ENCODE results near the gene MYCBP.
"Not testable (repeated sequence)": the region's sequence is repeated elsewhere in the genome, so short reads cannot be mapped to it uniquely, and the experiment has no call there.

MYCBP gene, protein sequence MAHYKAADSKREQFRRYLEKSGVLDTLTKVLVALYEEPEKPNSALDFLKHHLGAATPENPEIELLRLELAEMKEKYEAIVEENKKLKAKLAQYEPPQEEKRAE

DNA sequence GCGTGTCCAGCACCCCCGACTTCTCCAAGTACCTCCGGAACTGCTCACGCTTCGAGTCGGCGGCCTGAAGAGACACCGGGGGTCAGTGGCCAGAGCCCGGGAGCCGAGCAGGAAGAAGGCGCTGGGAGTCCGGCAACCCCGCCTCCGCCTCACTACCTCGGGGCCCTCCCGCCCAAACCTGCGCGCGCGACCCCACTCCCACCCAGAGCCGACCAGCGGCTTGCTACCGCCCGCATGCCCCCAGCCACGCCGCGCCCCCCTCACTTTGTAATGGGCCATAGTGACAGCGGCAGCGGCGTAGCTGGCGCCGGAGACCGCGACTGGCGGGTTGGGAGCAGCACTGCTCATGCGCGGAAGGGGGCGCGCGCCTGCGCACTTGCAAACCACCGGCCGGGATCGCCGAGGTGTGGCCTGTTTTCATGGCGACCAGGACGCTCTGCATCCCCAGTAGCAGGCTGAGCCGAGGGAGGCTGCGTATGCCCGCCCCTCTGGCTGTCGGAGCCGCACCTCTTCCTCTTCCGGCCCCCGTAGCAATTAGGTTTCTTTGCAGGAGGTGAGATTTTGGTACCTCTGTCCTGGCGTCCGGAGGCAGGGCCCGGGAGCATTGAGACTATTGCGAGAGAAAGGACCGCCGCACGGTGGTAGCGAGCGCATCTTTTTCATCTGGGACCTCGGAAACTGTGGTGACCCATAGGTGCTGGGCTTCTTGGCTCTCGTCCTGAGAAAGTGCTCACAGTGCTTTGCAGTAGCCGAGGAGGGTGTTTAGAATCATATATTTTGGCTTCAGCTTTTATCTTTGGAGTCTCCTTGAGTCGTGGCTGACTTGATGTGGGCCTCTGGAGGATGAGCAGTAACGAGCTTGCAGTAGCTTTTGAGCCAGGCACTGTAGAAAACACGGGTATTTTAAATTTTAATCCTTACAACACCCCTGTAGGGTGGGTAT, at the start of gene MYCBP:
MYCBP (minus strand) TSS at position 322 of the 943 bp plus-strand sequence; CDS start at position 279, 43 bp downstream.
- DNase-seq (ENCODE audit: extremely low read depth in 1 of 2, low read depth in 1 of 2): peak; percentile 89 to 94

- no peak for DNase-seq (ENCODE audit: extremely low read depth in 1 of 2, low read depth in 1 of 2)
These were observed 46.0 kb upstream of the MYCBP start for GRCh38 chr1:38919130-38919529.

- no peak for DNase-seq (ENCODE audit: extremely low read depth in 1 of 2, low read depth in 1 of 2)
These were observed 45.4 kb upstream of the MYCBP start for GRCh38 chr1:38918568-38918967.

GRCh38 chr1:38917772-38918171, 44.6 kb upstream of the MYCBP start:
- DNase-seq (ENCODE audit: extremely low read depth in 1 of 2, low read depth in 1 of 2): no peak

DNA sequence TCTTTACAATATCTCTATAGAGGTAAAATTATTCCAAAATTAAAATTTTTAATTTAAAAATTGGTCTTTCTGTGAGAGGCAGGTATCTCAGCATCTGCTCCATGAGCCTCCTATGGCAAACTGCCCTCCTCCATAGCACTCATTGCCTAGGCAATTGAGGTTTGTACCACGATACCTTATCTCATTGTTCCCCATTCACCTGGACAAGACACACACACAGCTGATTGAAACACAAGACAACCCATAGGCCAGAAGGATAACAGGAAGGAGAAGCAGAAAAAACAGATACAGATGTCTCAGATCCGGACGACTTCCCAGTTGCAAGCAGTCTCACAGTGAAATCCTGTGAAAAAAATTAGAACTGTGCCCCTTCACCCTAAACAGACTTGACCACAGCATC, 44.2 kb upstream of the MYCBP start:
- no peak for DNase-seq (ENCODE audit: extremely low read depth in 1 of 2, low read depth in 1 of 2)

- no peak for DNase-seq (ENCODE audit: extremely low read depth in 1 of 2, low read depth in 1 of 2)
These were observed 42.3 kb upstream of the MYCBP start for GRCh38 chr1:38915352-38915948.

GRCh38 chr1:38914908-38915307, 41.8 kb upstream of the MYCBP start:
- DNase-seq (ENCODE audit: extremely low read depth in 1 of 2, low read depth in 1 of 2): not testable (repeated sequence)

DNA sequence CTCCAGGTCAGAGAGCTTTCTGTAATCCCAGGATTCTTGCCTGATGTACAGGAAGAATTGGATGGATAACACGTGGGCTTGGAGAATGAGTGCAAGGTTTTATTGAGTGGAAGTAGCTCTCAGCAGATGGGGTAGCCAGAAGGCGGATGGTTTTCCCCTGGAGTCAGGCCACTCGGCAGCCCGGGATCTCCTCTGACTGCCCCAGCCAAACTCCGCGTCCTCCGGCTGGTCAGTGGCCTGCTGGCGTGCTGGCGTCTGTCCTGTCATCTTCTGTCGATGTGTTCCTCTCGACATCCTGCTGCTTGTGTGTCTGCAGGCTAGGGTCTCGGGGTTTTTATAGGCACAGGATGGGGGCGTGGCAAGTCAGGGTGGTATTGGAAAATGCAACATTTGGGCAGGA, 35.7 kb upstream of the MYCBP start:
- no peak for DNase-seq (ENCODE audit: extremely low read depth in 1 of 2, low read depth in 1 of 2)

- no peak for DNase-seq (ENCODE audit: extremely low read depth in 1 of 2, low read depth in 1 of 2)
These were observed 32.8 kb upstream of the MYCBP start for GRCh38 chr1:38905985-38906384.

- DNase-seq (ENCODE audit: extremely low read depth in 1 of 2, low read depth in 1 of 2): no peak
These were observed 26.4 kb upstream of the MYCBP start for GRCh38 chr1:38899560-38899959.

DNA sequence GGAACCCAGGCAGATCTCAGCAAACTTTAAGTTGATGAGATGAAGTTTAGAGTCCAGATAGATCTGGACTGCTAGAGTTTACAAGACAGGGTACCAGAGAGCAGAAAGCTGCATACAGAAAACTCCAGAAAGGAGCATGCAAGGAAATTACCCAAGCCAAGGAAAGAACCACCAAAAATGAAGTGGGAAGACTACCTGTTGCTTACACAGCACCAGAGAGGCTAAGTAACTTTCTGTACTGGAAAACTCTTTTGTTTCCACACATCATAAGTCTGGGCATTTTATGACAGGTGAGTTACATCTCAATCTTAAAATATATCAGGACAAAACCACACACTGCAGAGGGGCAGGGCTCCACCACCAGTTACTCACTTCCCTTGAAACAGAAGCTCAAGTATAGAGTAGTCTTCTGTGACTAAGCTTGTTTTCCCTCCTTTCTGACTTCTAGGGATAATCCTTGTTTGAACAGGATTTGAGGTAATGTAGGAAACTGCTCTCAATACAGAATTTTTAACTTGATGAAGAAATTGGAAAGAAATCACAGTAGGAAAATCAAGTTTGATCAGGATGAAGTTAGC, 25.6 kb upstream of the MYCBP start:
- DNase-seq (ENCODE audit: extremely low read depth in 1 of 2, low read depth in 1 of 2): no peak

- no peak for DNase-seq (ENCODE audit: extremely low read depth in 1 of 2, low read depth in 1 of 2)
These were observed 23.0 kb upstream of the MYCBP start for GRCh38 chr1:38896169-38896568.

- DNase-seq (ENCODE audit: extremely low read depth in 1 of 2, low read depth in 1 of 2): no peak
These were observed 19.8 kb upstream of the MYCBP start for GRCh38 chr1:38892976-38893375.

GRCh38 chr1:38891753-38892152, 18.6 kb upstream of the MYCBP start:
- no peak for DNase-seq (ENCODE audit: extremely low read depth in 1 of 2, low read depth in 1 of 2)

DNA sequence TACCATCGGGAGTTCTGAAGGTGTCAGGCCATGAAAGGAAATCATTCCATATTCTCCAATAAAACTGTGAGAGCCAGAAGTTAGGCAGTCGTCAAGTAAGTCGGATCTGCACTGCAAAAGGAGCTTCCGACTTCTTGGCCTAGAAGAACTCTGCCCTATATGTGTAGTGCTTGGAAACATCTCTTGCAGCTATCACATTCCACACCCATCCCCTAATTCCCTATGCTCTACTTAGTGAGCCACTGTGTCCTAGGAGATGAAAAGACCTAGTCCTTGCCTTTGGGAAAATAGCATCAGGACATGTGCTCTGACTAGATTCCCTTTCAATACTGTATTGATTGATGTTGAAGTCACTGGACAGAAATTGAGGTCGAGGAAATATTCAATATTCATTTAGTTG, 16.4 kb upstream of the MYCBP start:
- DNase-seq (ENCODE audit: extremely low read depth in 1 of 2, low read depth in 1 of 2): no peak

DNA sequence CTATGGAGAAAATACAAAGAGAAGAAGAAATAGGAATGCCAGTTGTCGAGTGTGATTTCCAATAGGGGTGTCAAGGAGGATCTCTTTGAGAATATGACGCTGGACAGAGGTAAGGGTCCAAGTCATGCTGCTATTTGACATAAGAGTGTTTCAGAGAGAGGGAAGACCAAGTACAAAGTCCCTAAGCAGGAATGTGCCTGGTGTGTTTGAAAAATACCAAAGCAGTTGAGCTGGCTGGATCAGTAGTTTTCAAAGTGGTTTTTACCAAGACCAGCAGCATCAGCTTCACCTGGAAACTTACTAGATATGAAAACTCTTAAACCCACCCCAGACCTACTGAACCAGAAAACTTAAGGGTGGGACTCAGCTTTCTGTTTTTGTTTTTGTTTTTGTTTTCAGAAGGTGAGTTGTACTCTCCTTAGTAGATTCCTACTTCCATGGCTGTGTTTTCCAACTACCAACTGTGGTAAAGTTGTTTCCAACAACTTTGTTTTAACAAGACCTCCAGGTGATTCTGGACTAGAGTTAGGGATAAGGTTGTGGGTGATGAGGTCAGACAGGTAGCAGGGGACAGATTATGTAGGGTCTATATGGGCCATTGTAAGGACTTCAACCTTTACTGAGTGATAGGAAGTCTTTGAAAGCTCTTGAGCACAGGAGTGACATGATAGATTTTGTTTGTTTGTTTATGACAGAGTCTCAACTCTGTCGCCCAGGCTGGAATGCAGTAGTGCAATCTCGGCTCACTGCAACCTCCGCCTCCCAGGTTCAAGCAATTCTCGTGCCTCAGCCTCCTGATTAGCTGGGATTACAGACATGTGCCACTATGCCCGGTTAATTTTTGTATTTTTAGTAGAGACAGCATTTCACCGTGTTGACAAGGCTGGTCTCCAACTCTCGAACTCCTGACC, 15.5 kb upstream of the MYCBP start:
- DNase-seq (ENCODE audit: extremely low read depth in 1 of 2, low read depth in 1 of 2): no peak

- no peak for DNase-seq (ENCODE audit: extremely low read depth in 1 of 2, low read depth in 1 of 2)
These were observed 11.9 kb upstream of the MYCBP start for GRCh38 chr1:38885092-38885491.

DNA sequence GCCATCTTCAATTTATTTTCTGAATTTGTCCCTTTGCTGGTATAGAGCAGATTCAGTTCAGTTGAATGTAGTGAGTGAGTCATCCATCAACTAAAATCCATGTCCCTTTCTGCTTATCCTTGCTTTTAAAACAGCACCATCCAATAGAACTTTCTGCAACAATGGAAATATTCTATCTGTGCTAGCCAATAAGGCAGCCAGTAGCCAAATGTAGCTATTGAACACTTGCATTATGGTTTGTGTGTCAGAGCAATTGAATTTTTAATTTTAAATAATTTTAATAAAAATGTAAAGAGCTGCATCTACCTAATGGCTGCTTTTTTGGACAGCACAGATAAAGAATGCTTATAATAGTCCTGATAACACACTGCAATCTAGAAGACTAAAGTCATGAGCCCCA, 8.3 kb upstream of the MYCBP start, which contains the start of gene GJA9:
GJA9 (minus strand) TSS at position 101 of the 400 bp plus-strand sequence. CDS start 5,489 bp downstream, outside the sequence.
- DNase-seq (ENCODE audit: extremely low read depth in 1 of 2, low read depth in 1 of 2): no peak

DNA sequence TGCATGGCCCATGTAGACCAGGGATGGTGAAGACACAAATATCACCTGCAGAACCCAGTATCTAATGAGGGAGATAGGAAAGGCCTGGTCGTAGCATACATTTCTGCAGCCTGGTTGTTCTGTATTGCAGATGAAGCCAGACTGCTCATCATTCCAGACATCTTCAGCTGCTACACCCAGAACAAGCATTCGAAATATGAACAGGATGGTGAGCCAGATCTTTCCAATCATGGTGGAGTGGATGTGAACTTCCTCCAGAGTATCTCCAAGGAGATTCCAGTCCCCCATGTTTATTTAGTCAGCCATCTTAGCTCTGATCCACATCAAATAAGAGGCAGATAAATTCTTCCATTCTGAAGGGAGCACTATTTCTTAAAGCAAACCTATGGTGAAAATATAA, 2.7 kb upstream of the MYCBP start:
- DNase-seq (ENCODE audit: extremely low read depth in 1 of 2, low read depth in 1 of 2): no peak

DNA sequence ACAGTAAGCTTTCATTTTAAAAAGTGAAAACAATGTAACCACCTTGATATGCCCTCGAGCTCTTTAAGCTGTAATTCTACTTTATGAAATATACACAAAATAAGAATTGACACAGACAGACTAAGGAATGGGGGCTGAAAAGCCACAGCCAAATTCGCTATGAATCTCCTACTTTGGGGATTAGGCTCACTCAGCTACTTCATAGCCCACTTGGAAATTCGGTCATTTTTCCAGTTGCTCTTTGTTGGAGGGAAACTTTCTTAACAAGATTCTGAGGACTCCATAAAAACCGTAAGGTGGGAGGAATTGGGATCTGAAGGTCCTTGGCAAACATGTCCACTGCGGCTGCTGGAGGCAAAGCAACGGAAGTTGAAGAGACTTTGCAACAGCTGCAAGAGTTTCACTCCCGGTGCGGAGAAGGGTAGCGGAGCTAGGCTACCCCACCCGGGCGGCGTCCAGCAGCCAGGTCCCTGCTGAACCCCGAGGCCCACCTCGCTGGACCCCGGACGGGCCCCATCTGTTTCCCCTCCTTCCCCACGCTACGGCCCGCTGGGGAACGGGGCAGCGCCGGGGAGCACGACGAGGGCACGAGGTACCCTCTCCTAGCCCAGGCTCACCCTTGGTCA, 634 bp downstream of the MYCBP start:
- DNase-seq (ENCODE audit: extremely low read depth in 1 of 2, low read depth in 1 of 2): peak in 1 of 2 donors; percentile 19

Measured in activated CD8-positive, alpha-beta memory T cell treated with anti-CD3 and anti-CD28 coated beads for 1 hour (primary cell).